HG02610 (cell line): Measurements from ENCODE around the gene ICOSLG.
A peak's percentile ranks its signal among the peaks of the same experiment; 100 is the strongest.
"Not testable (repeated sequence)": the region's sequence is repeated elsewhere in the genome, so short reads cannot be mapped to it uniquely, and the experiment has no call there.

Experiments
- ATAC-seq: cut with Tn5 transposase; IDR thresholded peaks from one replicate; pipeline ENCODE4 v1.9.1; 2021; ENCODE audit warnings: mild to moderate bottlenecking, moderate library complexity; ENCODE audit not compliant: unreplicated experiment

ICOSLG gene

GRCh38 chr21:44265734-44266270 is 25.1 kb upstream of the ICOSLG start:
- ATAC-seq = no peak

GRCh38 chr21:44263768-44264167 is 23.0 kb upstream of the ICOSLG start:
- no peak for ATAC-seq

GRCh38 chr21:44263221-44263760 is 22.5 kb upstream of the ICOSLG start:
- no peak for ATAC-seq

GRCh38 chr21:44262338-44263056 is 21.8 kb upstream of the ICOSLG start:
- ATAC-seq = no peak

GRCh38 chr21:44261675-44262295 is 21.0 kb upstream of the ICOSLG start, which contains the start of gene DNMT3L:
Gene DNMT3L, minus strand, starts transcription at chr21:44261897. Its CDS starts 638 bp downstream, at chr21:44261259.
- no peak for ATAC-seq

- ATAC-seq = no peak
These were observed 20.3 kb upstream of the ICOSLG start for GRCh38 chr21:44260791-44261631.

GRCh38 chr21:44260066-44260465 is 19.3 kb upstream of the ICOSLG start:
- ATAC-seq = no peak

GRCh38 chr21:44259082-44259705 is 18.5 kb upstream of the ICOSLG start:
- ATAC-seq = no peak

GRCh38 chr21:44258056-44258725 is 17.4 kb upstream of the ICOSLG start:
- no peak for ATAC-seq

GRCh38 chr21:44255511-44255981 is 14.8 kb upstream of the ICOSLG start:
- no peak for ATAC-seq

GRCh38 chr21:44253832-44254710 is 13.3 kb upstream of the ICOSLG start:
- ATAC-seq = no peak

GRCh38 chr21:44249204-44250037 is 8.7 kb upstream of the ICOSLG start:
- ATAC-seq = not testable (repeated sequence)

- not testable (repeated sequence) for ATAC-seq
These were observed 7.2 kb upstream of the ICOSLG start for GRCh38 chr21:44247904-44248303.

GRCh38 chr21:44243980-44244379 is 3.2 kb upstream of the ICOSLG start:
- peak; percentile 50 for ATAC-seq

- ATAC-seq = peak; percentile 29
These were observed 538 bp upstream of the ICOSLG start for GRCh38 chr21:44241281-44241680.

GRCh38 chr21:44240353-44240752 is 390 bp downstream of the ICOSLG start:
- ATAC-seq = not testable (repeated sequence)

GRCh38 chr21:44229561-44229960 is 11.2 kb downstream of the ICOSLG start:
- ATAC-seq = not testable (repeated sequence)

GRCh38 chr21:44228109-44228508 is 12.6 kb downstream of the ICOSLG start:
- not testable (repeated sequence) for ATAC-seq
